Activated B cell treated with CpG ODN at 0.5 μM for 24 hours (primary cell): Measurements from ENCODE around the gene REG1B. TPM values are rescaled to one million over a fixed set of nuclear protein-coding genes. Genes with fewer than 3 reads are reported as not detected.
"Not testable (repeated sequence)": the region's sequence is repeated elsewhere in the genome, so short reads cannot be mapped to it uniquely, and the experiment has no call there.

Experiments
- ATAC-seq: fragments of 200-7000 bp; cut with Tn5 transposase; one replicate; pipeline ENCODE4 v1.10.0; 2021; ENCODE audit warnings: low read depth, mild to moderate bottlenecking, moderate library complexity
- CTCF ChIA-PET: fragments of 350-600 bp; sonication (Branson Sonifier 250); formaldehyde crosslinking; loops from one replicate; lab custom pipeline; 2021; ENCODE audit warnings: antibody characterized with exemption; lab: Charles Lee
- POLR2A ChIA-PET: fragments of 350-600 bp; sonication (Branson Sonifier 250); formaldehyde crosslinking; loops from one replicate; lab custom pipeline; 2021; ENCODE audit warnings: antibody characterized with exemption; lab: Charles Lee
- DNase-seq: peaks from one replicate; pipeline ENCODE4 v3.0.0; 2022
- H3K27ac Mint-ChIP-seq: one replicate; pipeline ENCODE4 v1.8.0; 2020; ENCODE audit warnings: mixed read lengths
- H3K27me3 Mint-ChIP-seq: one replicate; pipeline ENCODE4 v1.8.0; 2021; ENCODE audit warnings: mixed read lengths
- H3K36me3 Mint-ChIP-seq: one replicate; pipeline ENCODE4 v1.8.0; 2021; ENCODE audit warnings: low read depth, mixed read lengths
- H3K4me1 Mint-ChIP-seq: one replicate; pipeline ENCODE4 v1.8.0; 2021; ENCODE audit warnings: mixed read lengths
- H3K4me3 Mint-ChIP-seq: one replicate; pipeline ENCODE4 v1.8.0; 2020; ENCODE audit warnings: mild to moderate bottlenecking, mixed read lengths
- H3K9me3 Mint-ChIP-seq: one replicate; pipeline ENCODE4 v1.8.0; 2020; ENCODE audit warnings: mixed read lengths
- CTCF ChIP-seq: fragments of 200-600 bp; IDR thresholded peaks from one replicate; pipeline ENCODE4 v1.8.0; 2022; ENCODE audit warnings: antibody characterized with exemption, mild to moderate bottlenecking
- intact Hi-C: fragments of 100-400 bp; cut with micrococcal nuclease; formaldehyde crosslinking; loops from one replicate; pipeline ENCODE4 v1.15.1; 2024
- total RNA-seq: library from RNA; stranded (reverse); gene quantifications from 2 replicates; pipeline ENCODE4 v1.2.3, GENCODE V29; 2022

The REG1B gene
- total RNA-seq, 1 donor from 2014 or later, result not detected

- CTCF ChIA-PET, result no interaction called here
- TF ChIP-seq CTCF, result no peak
Measured at GRCh38 chr2:79065201-79065600, 22.6 kb downstream of the REG1B start.

GRCh38 chr2:79054769-79055168, 33.0 kb downstream of the REG1B start:
- H3K36me3 Mint-ChIP-seq, H3K9me3 Mint-ChIP-seq, DNase-seq, H3K27ac Mint-ChIP-seq, POLR2A ChIA-PET, intact Hi-C loops, H3K4me1 Mint-ChIP-seq, ATAC-seq, H3K27me3 Mint-ChIP-seq, H3K4me3 Mint-ChIP-seq, CTCF ChIA-PET: not testable (repeated sequence)

More at GRCh38 chr2:79065201-79065600, 22.6 kb downstream of the REG1B start:
- Mint-ChIP-seq H3K4me3 (no peak overlapping the region), H3K27me3 (no peaks in the 10 kb centered on the region), H3K4me1 (no peaks in the 10 kb centered on the region), H3K36me3 (no peaks in the 10 kb centered on the region), H3K9me3 (peaks cover 3% of the 10 kb centered on the region), H3K27ac (no peak overlapping the region)
- no peak for DNase-seq
- no peak for ATAC-seq
- POLR2A ChIA-PET, result no interaction called here
- intact Hi-C loops, result no loop called here

GRCh38 chr2:79053486-79053885, 34.3 kb downstream of the REG1B start:
- H3K4me1 Mint-ChIP-seq, intact Hi-C loops, H3K27ac Mint-ChIP-seq, ATAC-seq, H3K27me3 Mint-ChIP-seq, H3K36me3 Mint-ChIP-seq, CTCF ChIA-PET, H3K4me3 Mint-ChIP-seq, H3K9me3 Mint-ChIP-seq, POLR2A ChIA-PET, DNase-seq: not testable (repeated sequence)

- no peaks in the 10 kb centered on the region for H3K27me3 Mint-ChIP-seq
- ChIA-PET CTCF (interaction anchor here (0.7 to 1.6 kb wide), 3 partner anchors 30 to 180 kb away, joined by 3 to 6 read pairs (median 3); no protein-coding TSS in a partner anchor), POLR2A (no interaction called here)
- no peaks in the 10 kb centered on the region for H3K36me3 Mint-ChIP-seq
- DNase-seq, result no peak
- peaks cover 2% of the 10 kb centered on the region for H3K4me1 Mint-ChIP-seq
- no peaks in the 10 kb centered on the region for H3K9me3 Mint-ChIP-seq
- ATAC-seq, result no peak
- H3K27ac Mint-ChIP-seq, result no peak overlapping the region
- no peak for TF ChIP-seq CTCF
- H3K4me3 Mint-ChIP-seq, result no peak overlapping the region
- intact Hi-C loops, result no loop called here
Measured at GRCh38 chr2:79041032-79041448, 46.8 kb downstream of the REG1B start.

GRCh38 chr2:79039944-79040343, 47.8 kb downstream of the REG1B start:
- no peak for TF ChIP-seq CTCF
- intact Hi-C loops, result no loop called here
- H3K4me3 Mint-ChIP-seq, result no peak overlapping the region
- no peaks in the 10 kb centered on the region for H3K9me3 Mint-ChIP-seq
- H3K36me3 Mint-ChIP-seq, result no peaks in the 10 kb centered on the region
- ChIA-PET CTCF (interaction anchor here (1.4 kb wide), 1 partner anchor 181 kb away, joined by 3 read pairs; no protein-coding TSS in a partner anchor), POLR2A (no interaction called here)
- peaks cover 2% of the 10 kb centered on the region for H3K4me1 Mint-ChIP-seq
- H3K27me3 Mint-ChIP-seq, result no peaks in the 10 kb centered on the region
- no peak for ATAC-seq
- H3K27ac Mint-ChIP-seq, result no peak overlapping the region
- DNase-seq, result no peak

Other genes starting within 250 kb of the REG1B start
- gene REG3G, start 62.3 kb downstream of the REG1B start, total RNA-seq, result not detected in 2 replicates
- gene REG1A, start 32.5 kb upstream of the REG1B start, total RNA-seq, result not detected in 2 replicates
- not detected in 2 replicates for gene REG3A, start 71.8 kb upstream of the REG1B start, total RNA-seq